Testis (tissue), 3 donors: ENCODE results near the gene NLGN1. TPM values are rescaled to one million over a fixed set of nuclear protein-coding genes. Genes with fewer than 3 reads are reported as not detected.

Experiments
- DNase-seq: peaks from one replicate; pipeline ENCODE4 v3.0.0-alpha.2; 2019
- H3K27ac ChIP-seq, 2 donors: fragments of 200-600 bp; sonication (generic); one replicate each; pipeline ENCODE4 v1.5.1; 2019
- H3K27me3 ChIP-seq: fragments of 200-600 bp; sonication (generic); one replicate; pipeline ENCODE4 v1.5.1; 2019
- H3K36me3 ChIP-seq: fragments of 200-600 bp; sonication (generic); one replicate; pipeline ENCODE4 v1.5.1; 2017; ENCODE audit warnings: low read depth; ENCODE audit errors: missing control alignments
- H3K4me1 ChIP-seq: fragments of 200-600 bp; sonication (generic); one replicate; pipeline ENCODE4 v1.5.1; 2019
- H3K4me3 ChIP-seq, 2 donors: fragments of 200-600 bp; sonication (generic); one replicate each; pipeline ENCODE4 v1.5.1; 2017 to 2019
- H3K9me3 ChIP-seq: fragments of 200-600 bp; sonication (generic); one replicate; pipeline ENCODE4 v1.5.1; 2017
- CTCF ChIP-seq, 3 experiments: fragments of 450-650 bp in 2 of 3; fragments of 200-600 bp in 1 of 3; sonication (generic) in 1 of 3; IDR thresholded peaks; one replicate each; pipeline ENCODE4 v1.5.1; 2016 to 2019; ENCODE audit warnings: antibody characterized with exemption in 3 of 3, mild to moderate bottlenecking in 2 of 3, moderate library complexity in 1 of 3
- POLR2A ChIP-seq: fragments of 450-650 bp; IDR thresholded peaks from one replicate; pipeline ENCODE4 v1.6.1; 2017; ENCODE audit warnings: antibody characterized with exemption, mild to moderate bottlenecking, moderate library complexity
- WGBS, 2 donors: methylation state at CpG; one replicate each; pipeline ENCODE4 v1.1.5; 2018; 5-methylcytosine and 5-hydroxymethylcytosine counted together
- intact Hi-C: fragments of 100-400 bp; cut with DNase I; formaldehyde crosslinking; loops from one replicate; pipeline ENCODE4 v1.15.1; 2023; ENCODE audit warnings: low total_unique reads
- polyA plus RNA-seq: library from polyadenylated mRNA; stranded (reverse); fragments of 350-450 nt; fragmentation: Illumina TruSeq; extraction: RNeasy Lipid Tissue Mini Kit (QIAGEN cat#74804); gene quantifications from one replicate; pipeline ENCODE4 v1.2.3, GENCODE V29; 2014; ENCODE audit warnings: low read depth, low replicate concordance; ENCODE audit not compliant: insufficient read depth
- total RNA-seq, 2 donors: library from RNA; depleted of rRNA; stranded (reverse); fragments of >200 nt; gene quantifications; one replicate each; pipeline ENCODE4 v1.2.3, GENCODE V29; 2016

Gene NLGN1
- total and polyA plus RNA-seq, 3 donors from 2014 or later = 10.6 to 19.2 (median 15.5) TPM

- Histone ChIP-seq H3K27me3 (no peaks in the 10 kb centered on the region), H3K4me3 (no peak overlapping the region), H3K36me3 (no peaks in the 10 kb centered on the region), H3K27ac (no peak overlapping the region), H3K4me1 (no peaks in the 10 kb centered on the region), H3K9me3 (no peaks in the 10 kb centered on the region)
- WGBS, 2 donors = 95 to 100% methylated on average over 1 of the region's 1 CpG
- DNase-seq = no peak
- TF ChIP-seq POLR2A (no peak), CTCF (IDR thresholded peaks at IDR 0.05) (no peak)
- intact Hi-C loops = no loop called here
Observed at GRCh38 chr3:173641696-173642095, 244.2 kb downstream of the NLGN1 start.

GRCh38 chr3:173644086-173645082, 246.8 kb downstream of the NLGN1 start:
- TF ChIP-seq POLR2A (no peak), CTCF (IDR thresholded peaks at IDR 0.05) (no peak)
- intact Hi-C loops = no loop called here
- H3K27ac ChIP-seq = no peak overlapping the region
- no peak overlapping the region for H3K4me3 ChIP-seq
- H3K36me3 ChIP-seq = no peaks in the 10 kb centered on the region
- H3K27me3 ChIP-seq = no peaks in the 10 kb centered on the region
- DNase-seq = no peak
- 93 to 96% methylated on average over 12 to 13 of the region's 13 CpGs for WGBS, 2 donors
- H3K9me3 ChIP-seq = no peaks in the 10 kb centered on the region
- no peaks in the 10 kb centered on the region for H3K4me1 ChIP-seq

- H3K36me3 ChIP-seq = no peaks in the 10 kb centered on the region
- no peaks in the 10 kb centered on the region for H3K4me1 ChIP-seq
- no peak for TF ChIP-seq CTCF (IDR thresholded peaks at IDR 0.05)
- no peak for TF ChIP-seq POLR2A
- WGBS, 2 donors = 53 to 62% methylated on average over 1 of the region's 1 CpG
- H3K4me3 ChIP-seq = no peak overlapping the region
- no peak overlapping the region for H3K27ac ChIP-seq
- H3K9me3 ChIP-seq = no peaks in the 10 kb centered on the region
- no peaks in the 10 kb centered on the region for H3K27me3 ChIP-seq
- no peak for DNase-seq
- intact Hi-C loops = no loop called here
Observed at GRCh38 chr3:173650596-173650995, 253.1 kb downstream of the NLGN1 start.

GRCh38 chr3:173652093-173652492, 254.5 kb downstream of the NLGN1 start:
- Histone ChIP-seq H3K27me3 (no peaks in the 10 kb centered on the region), H3K4me3 (no peak overlapping the region), H3K4me1 (no peaks in the 10 kb centered on the region), H3K36me3 (no peaks in the 10 kb centered on the region), H3K9me3 (no peaks in the 10 kb centered on the region), H3K27ac (no peak overlapping the region)
- intact Hi-C loops = no loop called here
- no peak for TF ChIP-seq POLR2A
- TF ChIP-seq CTCF (IDR thresholded peaks at IDR 0.05) = no peak
- DNase-seq = no peak
- 81 to 85% methylated on average over 2 of the region's 2 CpGs for WGBS, 2 donors

- H3K36me3 ChIP-seq = no peaks in the 10 kb centered on the region
- no peak overlapping the region for H3K4me3 ChIP-seq
- no peak overlapping the region for H3K27ac ChIP-seq
- no peaks in the 10 kb centered on the region for H3K27me3 ChIP-seq
- H3K4me1 ChIP-seq = no peaks in the 10 kb centered on the region
- DNase-seq = no peak
- TF ChIP-seq POLR2A (no peak), CTCF (IDR thresholded peaks at IDR 0.05) (no peak)
- no peaks in the 10 kb centered on the region for H3K9me3 ChIP-seq
- WGBS, 2 donors = 91 to 100% methylated on average over 1 of the region's 1 CpG
- intact Hi-C loops = no loop called here
Observed at GRCh38 chr3:173653781-173654180, 256.2 kb downstream of the NLGN1 start.
